K562 (cell line): ENCODE data around the gene SRD5A1. TPM values are rescaled to one million over a fixed set of nuclear protein-coding genes. Genes with fewer than 3 reads are reported as not detected.

Source experiments
- CHD2 ChIP-seq: IDR thresholded peaks from 2 replicates; pipeline ENCODE4 v1.6.1; 2011; ENCODE audit warnings: low read depth, low read length
- CTBP1 ChIP-seq: fragments of 450-650 bp; IDR thresholded peaks from 2 replicates; pipeline ENCODE4 v1.6.1; 2016; ENCODE audit warnings: borderline replicate concordance
- E2F6 ChIP-seq, 2 experiments: IDR thresholded peaks; 2 replicates each; pipeline ENCODE4 v1.6.1; 2011; ENCODE audit warnings: borderline replicate concordance in 1 of 2, control low read depth in 1 of 2, low read depth in 1 of 2, low read length in 1 of 2, mild to moderate bottlenecking in 1 of 2, mixed read lengths in 1 of 2, moderate library complexity in 1 of 2; ENCODE audit not compliant: insufficient read depth in 1 of 2, insufficient read length in 1 of 2, poor library complexity in 1 of 2, severe bottlenecking in 1 of 2; ENCODE audit errors: extremely low read depth in 1 of 2
- EGR1 ChIP-seq: fragments of 450-650 bp; conservative IDR thresholded peaks from 2 replicates; pipeline ENCODE4 v1.6.1; 2017; ENCODE audit warnings: mild to moderate bottlenecking
- ETV6 ChIP-seq, 3 experiments: fragments of 150-350 bp in 1 of 3; sonication (generic) in 1 of 3; formaldehyde crosslinking in 1 of 3; IDR thresholded peaks; 2 replicates each; pipeline versions ENCODE4 v1.6.1 to v1.8.0; 2014 to 2022; ENCODE audit warnings: borderline replicate concordance in 2 of 3, low read depth in 2 of 3, antibody characterized with exemption in 1 of 3, low read length in 1 of 3, mild to moderate bottlenecking in 1 of 3, missing genetic modification reagents in 1 of 3
- FOS ChIP-seq: IDR thresholded peaks from 3 replicates; pipeline ENCODE4 v1.6.1; 2011; ENCODE audit not compliant: insufficient read length; ENCODE audit errors: extremely low read depth
- HCFC1 ChIP-seq: IDR thresholded peaks from 2 replicates; pipeline ENCODE4 v1.6.1; 2012; ENCODE audit warnings: low read depth, low read length, improper control_type of control experiment
- HLTF ChIP-seq: fragments of 450-650 bp; IDR thresholded peaks from 2 replicates; pipeline ENCODE4 v1.6.1; 2016
- ID3 ChIP-seq, 2 experiments: fragments of 250-450 bp in 1 of 2; fragments of 450-650 bp in 1 of 2; sonication (Bioruptor Pico) in 1 of 2; IDR thresholded peaks; 2 replicates each; pipeline versions ENCODE4 v1.6.1 to v1.8.0; 2016 to 2021; ENCODE audit warnings: mild to moderate bottlenecking in 2 of 2, moderate library complexity in 2 of 2, missing compliant biosample characterization in 1 of 2, missing genetic modification characterization in 1 of 2
- KDM5B ChIP-seq: fragments of 200-600 bp; sonication (generic); IDR thresholded peaks from 2 replicates; pipeline ENCODE4 v1.6.1; 2012; ENCODE audit warnings: low read depth, mild to moderate bottlenecking, moderate library complexity, low read length, control low read depth, inconsistent platforms; ENCODE audit not compliant: insufficient replicate concordance
- MAZ ChIP-seq, 2 experiments: fragments of 450-650 bp in 1 of 2; sonication (generic) in 1 of 2; formaldehyde crosslinking; IDR thresholded peaks in 1 of 2; conservative IDR thresholded peaks in 1 of 2; 2 replicates each; pipeline versions ENCODE4 v1.4.0 to v1.5.0; 2020; ENCODE audit warnings: mild to moderate bottlenecking in 1 of 2, missing genetic modification reagents in 1 of 2
- NFE2L1 ChIP-seq: fragments of 450-650 bp; IDR thresholded peaks from 2 replicates; pipeline ENCODE4 v1.6.1; 2016; ENCODE audit warnings: missing genetic modification characterization, low read depth, mild to moderate bottlenecking, missing compliant biosample characterization, moderate library complexity, borderline replicate concordance
- NONO ChIP-seq, 2 experiments: fragments of 200-400 bp in 1 of 2; fragments of 450-650 bp in 1 of 2; formaldehyde crosslinking in 1 of 2; IDR thresholded peaks; 2 replicates each; pipeline ENCODE4 v1.6.1; 2017; ENCODE audit warnings: low read depth in 2 of 2, mild to moderate bottlenecking in 2 of 2, moderate library complexity in 2 of 2, low read length in 1 of 2
- PCBP2 ChIP-seq: fragments of 200-400 bp; formaldehyde crosslinking; IDR thresholded peaks from 2 replicates; pipeline ENCODE4 v1.6.1; 2018; ENCODE audit warnings: low read length, low read depth, mild to moderate bottlenecking, moderate library complexity; ENCODE audit not compliant: poor library complexity, severe bottlenecking
- RBM15 ChIP-seq: fragments of 200-400 bp; formaldehyde crosslinking; IDR thresholded peaks from 2 replicates; pipeline ENCODE4 v1.6.1; 2018; ENCODE audit warnings: mild to moderate bottlenecking, low read length, moderate library complexity; ENCODE audit not compliant: insufficient read depth
- RBM34 ChIP-seq: fragments of 200-400 bp; formaldehyde crosslinking; IDR thresholded peaks from 2 replicates; pipeline ENCODE4 v1.6.1; 2018; ENCODE audit warnings: low read length, borderline replicate concordance; ENCODE audit not compliant: insufficient read depth
- STAT5B ChIP-seq: fragments of 250-450 bp; sonication (Bioruptor Pico); IDR thresholded peaks from 2 replicates; pipeline ENCODE4 v1.8.0; 2021; ENCODE audit warnings: mild to moderate bottlenecking, inconsistent platforms
- UBTF ChIP-seq, 2 experiments: IDR thresholded peaks; 2 replicates each; pipeline ENCODE4 v1.6.1; 2012; ENCODE audit warnings: improper control_type of control experiment in 2 of 2, low read depth in 2 of 2, low read length in 2 of 2, borderline replicate concordance in 1 of 2
- ZNF668 ChIP-seq: fragments of 250-450 bp; sonication (Bioruptor Pico); IDR thresholded peaks from 2 replicates; pipeline ENCODE4 v1.8.0; 2022; ENCODE audit warnings: mild to moderate bottlenecking, inconsistent platforms
- polyA plus RNA-seq, 8 experiments: library from polyadenylated mRNA; depleted of rRNA in 4 of 8; stranded (reverse) in 5 of 8; unstranded in 3 of 8; fragments of >200 nt; fragmentation: Nextera tagmentation in 2 of 8; fragmentation: Illumina TruSeq in 1 of 8; extraction: Ambion mirVana in 2 of 8; extraction: Trizol in 1 of 8; gene quantifications; 2 replicates each; pipeline versions ENCODE4 v1.2.1 to v1.2.3, GENCODE V29; 2011 to 2014; ENCODE audit warnings: inconsistent platforms in 1 of 8, missing spikeins in 1 of 8
- total RNA-seq, 7 experiments: library from RNA; depleted of rRNA in 6 of 7; stranded (reverse); fragments of >200 nt in 6 of 7; fragmentation: Illumina TruSeq in 2 of 7; extraction: Trizol in 2 of 7; gene quantifications; 2 replicates each; pipeline versions ENCODE4 v1.2.1 to v1.2.3, GENCODE V29; 2011 to 2021; ENCODE audit warnings: low replicate concordance in 1 of 7

The SRD5A1 gene
- total and polyA plus RNA-seq, 9 of the 15 experiments (the other 6 are each of a cell fraction or from before 2014, with no cell fraction given) = 1.3 to 22.6 (median 8.1) TPM

- TF ChIP-seq ETV6 (IDR thresholded peaks at IDR 0.05; ENCODE audit: borderline replicate concordance in 1 of 2, low read depth in 2 of 2, low read length in 1 of 2) = no peak
- no peak for TF ChIP-seq ETV6 (CRISPR knock-in tag; IDR thresholded peaks at IDR 0.05; ENCODE audit: borderline replicate concordance)
- no peak for TF ChIP-seq RBM34
- TF ChIP-seq UBTF (IDR thresholded peaks at IDR 0.05; ENCODE audit: borderline replicate concordance in 1 of 2, low read depth in 2 of 2, low read length in 2 of 2) = peak; percentile 45 to 57; a peak in 1 of 4 replicates
- TF ChIP-seq ZNF668 (CRISPR knock-in tag) = 0 out of 2 replicates have a peak, but pooled peaks have one; percentile 29
- no peak for TF ChIP-seq PCBP2
- no peak for TF ChIP-seq CHD2
- TF ChIP-seq EGR1 = peak; percentile 17; the same call in 1 of the 2 replicates
- peak in 1 of 2 experiments; percentile 53 for TF ChIP-seq E2F6 (IDR thresholded peaks at IDR 0.05; ENCODE audit: borderline replicate concordance in 1 of 2, extremely low read depth in 1 of 2, insufficient read depth in 1 of 2, insufficient read length in 1 of 2, low read depth in 1 of 2, low read length in 1 of 2, poor library complexity in 1 of 2, severe bottlenecking in 1 of 2)
- no peak for TF ChIP-seq RBM15
- peak in 1 of 2 experiments; percentile 38; a peak in 1 of 4 replicates for TF ChIP-seq MAZ (CRISPR knock-in tag; conservative IDR thresholded peaks at IDR 0.05 in 1 of 2, IDR thresholded peaks at IDR 0.05 in 1 of 2)
- no peak for TF ChIP-seq STAT5B (CRISPR knock-in tag)
- TF ChIP-seq NONO (IDR thresholded peaks at IDR 0.05; ENCODE audit: low read depth in 2 of 2, low read length in 1 of 2) = 0 out of 4 replicates have a peak, but pooled peaks of 1 of the 2 experiments have one; percentile 41
- TF ChIP-seq NFE2L1 = no peak
- no peak for TF ChIP-seq HCFC1
- TF ChIP-seq HLTF = no peak
- TF ChIP-seq KDM5B = peak; percentile 47
- peak; percentile 54; the same call in 1 of the 2 replicates for TF ChIP-seq CTBP1
- TF ChIP-seq ID3 (CRISPR knock-in tag; IDR thresholded peaks at IDR 0.05) = no peak
- TF ChIP-seq ID3 (tag; IDR thresholded peaks at IDR 0.05) = no peak
- TF ChIP-seq FOS = no peak
Observed at GRCh38 chr5:6714226-6715041, 81.2 kb downstream of the SRD5A1 start (continued).
